ENCODE measurements around the gene B3GALNT2.
"Not testable (repeated sequence)": the region's sequence is repeated elsewhere in the genome, so short reads cannot be mapped to it uniquely, and the experiment has no call there.

The B3GALNT2 gene

GRCh38 chr1:235503403-235504121, 690 bp downstream of the B3GALNT2 start:
- DNase-seq, result peak; percentile 32

GRCh38 chr1:235502601-235503402, 1.4 kb downstream of the B3GALNT2 start:
- no peak for DNase-seq

GRCh38 chr1:235500971-235501540, 3.2 kb downstream of the B3GALNT2 start:
- no peak for DNase-seq

DNA sequence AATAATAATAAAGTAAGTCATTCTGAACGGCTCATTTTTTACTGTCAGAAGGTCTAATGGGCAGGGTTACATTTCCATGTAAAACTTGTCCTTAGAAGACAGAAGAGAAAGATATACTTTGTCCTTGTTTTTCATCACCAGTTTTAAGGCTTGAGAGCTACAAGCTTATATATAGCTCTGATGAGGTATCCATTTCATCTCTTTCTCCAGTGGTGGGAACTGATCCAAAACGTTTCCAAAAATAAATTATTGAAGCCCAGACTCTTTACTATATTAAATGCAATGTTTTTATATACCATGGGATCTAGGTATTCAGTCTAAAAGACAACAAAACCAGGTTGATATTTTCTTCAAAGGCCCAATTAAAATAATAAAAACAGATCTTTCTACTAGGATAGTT, 8.7 kb downstream of the B3GALNT2 start:
- DNase-seq, result no peak

GRCh38 chr1:235495030-235495429, 9.2 kb downstream of the B3GALNT2 start:
- DNase-seq, result no peak

GRCh38 chr1:235494531-235494930, 9.7 kb downstream of the B3GALNT2 start:
- DNase-seq, result no peak

- no peak for DNase-seq
These were observed 12.6 kb downstream of the B3GALNT2 start for GRCh38 chr1:235491644-235492043.

DNA sequence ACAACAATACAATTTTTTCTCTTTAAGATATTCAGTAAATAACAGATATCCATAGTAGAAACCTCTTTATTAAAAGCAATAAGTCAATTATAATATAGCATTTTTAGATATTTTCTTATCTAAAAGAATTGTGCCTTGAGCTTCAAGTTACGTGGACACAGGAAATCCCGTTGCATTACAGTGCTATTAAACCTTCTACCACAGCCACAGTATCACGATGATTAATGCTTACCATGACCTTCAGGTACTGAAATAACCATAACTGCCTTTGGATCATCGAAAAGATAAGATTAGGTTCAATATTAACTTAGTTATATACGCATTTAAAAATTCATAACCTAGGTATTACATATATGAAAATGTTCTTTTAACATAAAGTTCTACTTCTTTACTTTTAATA, 17.9 kb downstream of the B3GALNT2 start:
- DNase-seq, result no peak

GRCh38 chr1:235485558-235485957, 18.7 kb downstream of the B3GALNT2 start:
- no peak for DNase-seq

GRCh38 chr1:235483090-235483489, 21.2 kb downstream of the B3GALNT2 start:
- no peak for DNase-seq

DNA sequence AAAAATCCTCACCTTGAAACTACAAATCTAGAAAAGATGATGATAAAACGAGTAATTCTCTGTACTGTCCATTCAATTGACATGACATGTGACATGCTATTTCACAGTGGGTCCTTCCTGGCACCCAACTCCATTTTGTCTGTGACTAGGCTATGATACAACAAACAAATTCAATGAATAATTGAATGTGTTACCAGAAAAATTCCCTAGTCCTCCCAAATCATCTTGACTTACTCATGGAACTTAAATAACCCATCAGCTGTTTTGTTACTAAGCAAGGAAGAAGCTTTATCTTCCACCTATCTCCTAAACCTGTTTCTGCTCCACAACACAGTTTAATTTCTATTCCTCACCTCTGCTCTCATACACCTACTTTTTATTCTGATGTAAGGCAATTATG, 30.4 kb downstream of the B3GALNT2 start:
- no peak for DNase-seq

GRCh38 chr1:235470741-235471439, 33.4 kb downstream of the B3GALNT2 start:
- no peak for DNase-seq

- not testable (repeated sequence) for DNase-seq
These were observed 34.4 kb downstream of the B3GALNT2 start for GRCh38 chr1:235469897-235470296.

- DNase-seq, result no peak
These were observed 35.3 kb downstream of the B3GALNT2 start for GRCh38 chr1:235468970-235469369.

- DNase-seq, result no peak
These were observed 36.2 kb downstream of the B3GALNT2 start for GRCh38 chr1:235468004-235468403.

DNA sequence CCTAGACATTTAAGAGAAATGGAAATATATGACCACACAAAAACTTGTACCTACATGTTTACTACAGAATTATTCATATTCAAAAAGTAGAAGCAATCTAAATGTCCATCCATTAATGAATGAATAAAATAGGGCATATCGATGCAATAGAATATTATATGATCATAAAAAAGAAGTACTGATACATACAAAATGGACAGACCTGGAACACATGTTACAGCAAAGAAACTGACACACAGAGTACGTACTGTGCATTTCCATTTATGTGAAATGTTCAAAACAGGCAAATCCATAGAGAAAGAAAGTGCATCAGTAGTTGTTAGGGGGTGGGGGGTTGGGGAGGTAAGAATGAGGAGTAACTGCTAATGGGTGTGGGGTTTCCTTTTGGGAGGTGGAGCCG, 39.2 kb downstream of the B3GALNT2 start:
- DNase-seq, result no peak

- DNase-seq, result not testable (repeated sequence)
These were observed 41.4 kb downstream of the B3GALNT2 start for GRCh38 chr1:235462832-235463231.

DNA sequence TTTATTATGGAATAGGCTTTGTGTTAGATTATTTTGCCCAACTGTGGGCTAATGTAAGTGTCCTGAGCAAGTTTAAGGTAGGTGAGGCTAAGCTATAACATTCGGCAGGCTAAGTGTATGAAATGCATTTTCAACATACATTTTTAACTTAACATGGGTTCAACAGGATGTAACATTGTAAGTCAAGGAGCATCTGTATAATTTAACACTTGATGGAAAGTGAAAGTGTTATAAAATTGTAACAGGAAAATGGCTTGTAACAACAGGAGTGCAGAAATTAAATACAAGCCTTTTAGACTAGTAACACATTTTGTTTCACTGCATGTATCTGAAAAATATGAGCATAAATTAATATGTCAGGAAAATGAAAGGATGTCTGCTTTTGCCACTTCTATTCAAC, 42.3 kb downstream of the B3GALNT2 start:
- no peak for DNase-seq

DNA sequence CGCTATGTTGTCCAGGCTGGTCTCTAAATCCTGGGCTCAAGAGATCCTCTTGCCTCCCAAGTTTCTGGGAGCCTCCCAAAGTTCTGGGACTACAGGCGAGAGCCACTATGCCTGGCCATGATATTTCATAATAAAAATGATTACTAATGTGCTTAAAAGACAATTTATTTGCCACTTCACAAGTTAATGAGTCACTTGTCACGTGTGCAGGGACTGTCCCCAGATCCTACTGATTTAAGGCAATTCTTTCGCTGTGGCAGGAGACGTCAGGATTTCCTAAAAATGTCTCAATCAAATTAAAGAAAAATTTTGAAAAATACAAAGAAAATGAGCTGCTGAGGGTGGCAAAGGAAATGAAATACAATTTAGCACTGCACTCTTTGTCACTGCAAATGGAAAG, 43.5 kb downstream of the B3GALNT2 start:
- DNase-seq, result no peak

DNA sequence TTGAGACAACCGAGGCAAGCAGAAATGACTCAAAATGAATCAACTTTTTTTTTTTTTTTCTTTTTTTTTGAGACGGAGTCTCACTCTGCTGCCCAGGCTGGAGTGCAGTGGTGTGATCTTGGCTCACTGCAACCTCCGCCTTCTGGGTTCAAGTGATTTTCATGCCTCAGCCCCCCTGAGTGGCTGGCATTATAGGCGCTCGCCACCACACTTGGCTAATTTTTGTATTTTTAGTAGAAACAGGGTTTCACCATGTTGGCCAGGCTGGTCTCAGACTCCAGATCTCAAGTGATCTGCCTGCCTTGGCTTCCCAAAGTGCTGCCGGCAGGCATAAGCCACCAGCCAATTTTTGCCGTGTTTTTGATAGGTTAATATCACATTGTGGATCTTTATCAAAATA, 46.4 kb downstream of the B3GALNT2 start:
- not testable (repeated sequence) for DNase-seq

- DNase-seq, result no peak
These were observed 48.4 kb downstream of the B3GALNT2 start for GRCh38 chr1:235455823-235456222.

DNA sequence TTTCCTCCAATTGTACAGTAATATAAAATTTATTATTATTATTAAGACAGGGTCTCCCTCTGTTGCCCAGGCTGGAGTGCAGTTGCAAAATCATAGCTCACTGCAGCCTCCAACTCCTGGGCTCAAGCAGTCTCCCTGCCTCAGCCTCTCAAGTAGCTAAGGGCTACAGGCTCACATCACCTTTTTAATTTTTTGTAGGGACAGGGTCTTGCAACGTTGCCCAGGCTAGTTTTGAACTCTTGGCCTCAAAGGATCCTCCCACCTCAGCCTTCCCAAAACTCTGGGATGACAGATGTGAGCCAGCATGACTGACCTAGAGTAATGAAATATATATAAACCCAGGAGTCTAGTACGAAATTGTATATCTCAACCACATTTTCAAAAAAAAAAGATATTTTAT, 49.2 kb downstream of the B3GALNT2 start:
- DNase-seq, result no peak

- DNase-seq, result no peak
These were observed 50.2 kb downstream of the B3GALNT2 start for GRCh38 chr1:235454021-235454420.
